SK-N-SH treated with all-trans-retinoic acid at 6 μM for 48 hours (cell line): Measurements from ENCODE around the gene FOXO3.

Source experiments
- BACH2 ChIP-seq: fragments of 250-450 bp; sonication (Bioruptor Pico); IDR thresholded peaks from 2 replicates; pipeline ENCODE4 v1.9.0; 2021; ENCODE audit warnings: mild to moderate bottlenecking, borderline replicate concordance
- CREB5 ChIP-seq: fragments of 250-450 bp; sonication (Bioruptor Pico); IDR thresholded peaks from 2 replicates; pipeline ENCODE4 v1.5.1; 2020; ENCODE audit warnings: low read depth, mild to moderate bottlenecking, moderate library complexity
- ESRRG ChIP-seq: fragments of 250-450 bp; sonication (Bioruptor Pico); IDR thresholded peaks from 2 replicates; pipeline ENCODE4 v1.6.1; 2021; ENCODE audit warnings: mild to moderate bottlenecking
- ISL1 ChIP-seq: fragments of 250-450 bp; sonication (Bioruptor Pico); IDR thresholded peaks from 2 replicates; pipeline ENCODE4 v2.1.2; 2022; ENCODE audit warnings: mild to moderate bottlenecking, moderate library complexity
- SNAI2 ChIP-seq: fragments of 250-450 bp; sonication (Bioruptor Pico); IDR thresholded peaks from 2 replicates; pipeline ENCODE4 v1.5.0; 2020; ENCODE audit warnings: mild to moderate bottlenecking, moderate library complexity
- TCF4 ChIP-seq: fragments of 250-450 bp; sonication (Bioruptor Pico); IDR thresholded peaks from 2 replicates; pipeline ENCODE4 v1.8.0; 2021; ENCODE audit warnings: mild to moderate bottlenecking, moderate library complexity, borderline replicate concordance
- ZC3H10 ChIP-seq: fragments of 250-450 bp; sonication (Bioruptor Pico); IDR thresholded peaks from 2 replicates; pipeline ENCODE4 v1.5.1; 2021; ENCODE audit warnings: mild to moderate bottlenecking, moderate library complexity
- ZFP30 ChIP-seq: fragments of 450-650 bp; formaldehyde crosslinking; IDR thresholded peaks from 2 replicates; pipeline ENCODE4 v1.5.0; 2022; ENCODE audit warnings: mild to moderate bottlenecking, moderate library complexity
- TF ChIP-seq, protein P1 (sequence below): fragments of 250-450 bp; sonication (Bioruptor Pico); IDR thresholded peaks from 2 replicates; pipeline ENCODE4 v1.5.1; 2021; ENCODE audit warnings: mild to moderate bottlenecking, moderate library complexity
- TF ChIP-seq, protein P2 (sequence below): fragments of 250-450 bp; sonication (Bioruptor Pico); IDR thresholded peaks from 2 replicates; pipeline ENCODE4 v1.8.0; 2020; ENCODE audit warnings: mild to moderate bottlenecking, moderate library complexity, borderline replicate concordance

GRCh38 chr6:108526739-108527174 lies 34.0 kb upstream of the FOXO3 start:
- TF ChIP-seq BACH2 (CRISPR knock-in tag) (no peak), ISL1 (CRISPR knock-in tag) (no peak), ZC3H10 (CRISPR knock-in tag) (no peak), ZFP30 (CRISPR knock-in tag) (no peak), TCF4 (no peak), SNAI2 (CRISPR knock-in tag) (no peak), ESRRG (CRISPR knock-in tag) (no peak), CREB5 (no peak)
- TF ChIP-seq, protein P1, sequence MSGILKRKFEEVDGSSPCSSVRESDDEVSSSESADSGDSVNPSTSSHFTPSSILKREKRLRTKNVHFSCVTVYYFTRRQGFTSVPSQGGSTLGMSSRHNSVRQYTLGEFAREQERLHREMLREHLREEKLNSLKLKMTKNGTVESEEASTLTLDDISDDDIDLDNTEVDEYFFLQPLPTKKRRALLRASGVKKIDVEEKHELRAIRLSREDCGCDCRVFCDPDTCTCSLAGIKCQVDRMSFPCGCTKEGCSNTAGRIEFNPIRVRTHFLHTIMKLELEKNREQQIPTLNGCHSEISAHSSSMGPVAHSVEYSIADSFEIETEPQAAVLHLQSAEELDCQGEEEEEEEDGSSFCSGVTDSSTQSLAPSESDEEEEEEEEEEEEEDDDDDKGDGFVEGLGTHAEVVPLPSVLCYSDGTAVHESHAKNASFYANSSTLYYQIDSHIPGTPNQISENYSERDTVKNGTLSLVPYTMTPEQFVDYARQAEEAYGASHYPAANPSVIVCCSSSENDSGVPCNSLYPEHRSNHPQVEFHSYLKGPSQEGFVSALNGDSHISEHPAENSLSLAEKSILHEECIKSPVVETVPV = no peak
- TF ChIP-seq, protein P2, sequence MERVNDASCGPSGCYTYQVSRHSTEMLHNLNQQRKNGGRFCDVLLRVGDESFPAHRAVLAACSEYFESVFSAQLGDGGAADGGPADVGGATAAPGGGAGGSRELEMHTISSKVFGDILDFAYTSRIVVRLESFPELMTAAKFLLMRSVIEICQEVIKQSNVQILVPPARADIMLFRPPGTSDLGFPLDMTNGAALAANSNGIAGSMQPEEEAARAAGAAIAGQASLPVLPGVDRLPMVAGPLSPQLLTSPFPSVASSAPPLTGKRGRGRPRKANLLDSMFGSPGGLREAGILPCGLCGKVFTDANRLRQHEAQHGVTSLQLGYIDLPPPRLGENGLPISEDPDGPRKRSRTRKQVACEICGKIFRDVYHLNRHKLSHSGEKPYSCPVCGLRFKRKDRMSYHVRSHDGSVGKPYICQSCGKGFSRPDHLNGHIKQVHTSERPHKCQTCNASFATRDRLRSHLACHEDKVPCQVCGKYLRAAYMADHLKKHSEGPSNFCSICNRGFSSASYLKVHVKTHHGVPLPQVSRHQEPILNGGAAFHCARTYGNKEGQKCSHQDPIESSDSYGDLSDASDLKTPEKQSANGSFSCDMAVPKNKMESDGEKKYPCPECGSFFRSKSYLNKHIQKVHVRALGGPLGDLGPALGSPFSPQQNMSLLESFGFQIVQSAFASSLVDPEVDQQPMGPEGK (CRISPR knock-in tag) = no peak
